Bronchial epithelial cell (primary cell): ENCODE results near the gene CBY1. TPM values are rescaled to one million over a fixed set of nuclear protein-coding genes. Genes with fewer than 3 reads are reported as not detected.

ENCODE experiments used
- DNase-seq: peaks from one replicate; pipeline ENCODE4 v3.0.0-alpha.2; 2010; ENCODE audit warnings: low read depth
- FAIRE-seq: peaks from 2 replicates; lab custom pipeline; 2011; peaks lifted over from hg19 to GRCh38; lab: Jason Lieb, UNC
- H3K27me3 ChIP-seq: 2 replicates; pipeline ENCODE4 v1.5.1; 2011; ENCODE audit warnings: low read length; ENCODE audit not compliant: control insufficient read depth, insufficient read depth
- H3K36me3 ChIP-seq: 2 replicates; pipeline ENCODE4 v1.5.1; 2011; ENCODE audit warnings: low read length; ENCODE audit not compliant: control insufficient read depth, insufficient read depth
- H3K4me3 ChIP-seq: 2 replicates; pipeline ENCODE4 v1.5.1; 2011; ENCODE audit warnings: mild to moderate bottlenecking, low read depth, low read length, control low read depth
- total RNA-seq: library from RNA; depleted of rRNA; stranded (reverse); fragments of >200 nt; gene quantifications from 2 replicates; pipeline ENCODE4 v1.2.1, GENCODE V29; 2014
- TF ChIP-seq, protein P1 (sequence below): IDR thresholded peaks from 2 replicates; pipeline ENCODE4 v1.5.1; 2011; ENCODE audit warnings: mild to moderate bottlenecking, moderate library complexity, low read length, control low read depth, inconsistent platforms; ENCODE audit not compliant: insufficient read depth, severe bottlenecking

The CBY1 gene
- total RNA-seq, 1 donor from 2014 or later, result 16.1 TPM

DNA sequence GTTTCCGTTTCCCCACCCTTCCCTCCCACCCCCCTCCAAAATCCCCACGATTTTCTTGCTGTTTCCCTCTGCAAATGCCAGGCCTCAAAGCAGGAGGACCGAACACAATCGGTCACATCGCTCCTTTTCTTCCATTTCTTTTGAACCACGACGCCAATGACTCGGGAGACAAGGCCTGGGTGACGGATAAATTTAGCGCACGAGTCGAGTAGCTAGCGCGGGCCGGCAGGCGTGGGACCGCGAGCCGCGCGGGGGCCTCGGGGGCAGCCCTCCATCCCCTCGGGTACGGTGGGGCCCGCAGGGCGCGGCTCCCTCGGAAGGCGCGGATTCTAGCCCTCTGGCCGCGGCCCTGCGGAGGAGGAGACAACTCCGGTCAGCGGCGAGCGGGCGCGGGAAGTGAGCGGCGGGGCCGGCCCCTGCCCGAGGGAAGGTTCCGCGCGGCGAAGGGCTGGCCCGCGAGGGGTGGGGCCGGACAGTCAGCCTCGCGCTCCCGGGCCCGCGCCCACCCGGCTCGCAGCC lies 43.9 kb downstream of the CBY1 start:
- FAIRE-seq, result no peak
- DNase-seq, result no peak

GRCh38 chr22:38700789-38701628 lies 44.6 kb downstream of the CBY1 start, which contains the start of gene JOSD1:
Gene JOSD1, minus strand, starts transcription at chr22:38700943. Its CDS starts 956 bp downstream, at chr22:38699987.
- no peak for FAIRE-seq

More for the DNA sequence above, 43.9 kb downstream of the CBY1 start:
- Histone ChIP-seq H3K4me3 (peak overlapping the region; percentile 85), H3K36me3 (no peaks in the 10 kb centered on the region), H3K27me3 (no peaks in the 10 kb centered on the region)
- TF ChIP-seq, protein P1, sequence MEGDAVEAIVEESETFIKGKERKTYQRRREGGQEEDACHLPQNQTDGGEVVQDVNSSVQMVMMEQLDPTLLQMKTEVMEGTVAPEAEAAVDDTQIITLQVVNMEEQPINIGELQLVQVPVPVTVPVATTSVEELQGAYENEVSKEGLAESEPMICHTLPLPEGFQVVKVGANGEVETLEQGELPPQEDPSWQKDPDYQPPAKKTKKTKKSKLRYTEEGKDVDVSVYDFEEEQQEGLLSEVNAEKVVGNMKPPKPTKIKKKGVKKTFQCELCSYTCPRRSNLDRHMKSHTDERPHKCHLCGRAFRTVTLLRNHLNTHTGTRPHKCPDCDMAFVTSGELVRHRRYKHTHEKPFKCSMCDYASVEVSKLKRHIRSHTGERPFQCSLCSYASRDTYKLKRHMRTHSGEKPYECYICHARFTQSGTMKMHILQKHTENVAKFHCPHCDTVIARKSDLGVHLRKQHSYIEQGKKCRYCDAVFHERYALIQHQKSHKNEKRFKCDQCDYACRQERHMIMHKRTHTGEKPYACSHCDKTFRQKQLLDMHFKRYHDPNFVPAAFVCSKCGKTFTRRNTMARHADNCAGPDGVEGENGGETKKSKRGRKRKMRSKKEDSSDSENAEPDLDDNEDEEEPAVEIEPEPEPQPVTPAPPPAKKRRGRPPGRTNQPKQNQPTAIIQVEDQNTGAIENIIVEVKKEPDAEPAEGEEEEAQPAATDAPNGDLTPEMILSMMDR, result no peak

GRCh38 chr22:38704654-38705234 lies 48.3 kb downstream of the CBY1 start:
- Histone ChIP-seq H3K36me3 (peaks cover 3% of the 10 kb centered on the region), H3K27me3 (no peaks in the 10 kb centered on the region), H3K4me3 (peak overlapping the region; percentile 7)
- FAIRE-seq (no peak), DNase-seq (no peak)
- TF ChIP-seq, protein P1, result no peak

More at GRCh38 chr22:38700789-38701628, 44.6 kb downstream of the CBY1 start, which contains the start of gene JOSD1:
- Histone ChIP-seq H3K36me3 (no peaks in the 10 kb centered on the region), H3K4me3 (peak within 1 kb of the TSS; percentile 85), H3K27me3 (no peaks in the 10 kb centered on the region)
- TF ChIP-seq, protein P1, result no peak
- DNase-seq, result peak; percentile 77

DNA sequence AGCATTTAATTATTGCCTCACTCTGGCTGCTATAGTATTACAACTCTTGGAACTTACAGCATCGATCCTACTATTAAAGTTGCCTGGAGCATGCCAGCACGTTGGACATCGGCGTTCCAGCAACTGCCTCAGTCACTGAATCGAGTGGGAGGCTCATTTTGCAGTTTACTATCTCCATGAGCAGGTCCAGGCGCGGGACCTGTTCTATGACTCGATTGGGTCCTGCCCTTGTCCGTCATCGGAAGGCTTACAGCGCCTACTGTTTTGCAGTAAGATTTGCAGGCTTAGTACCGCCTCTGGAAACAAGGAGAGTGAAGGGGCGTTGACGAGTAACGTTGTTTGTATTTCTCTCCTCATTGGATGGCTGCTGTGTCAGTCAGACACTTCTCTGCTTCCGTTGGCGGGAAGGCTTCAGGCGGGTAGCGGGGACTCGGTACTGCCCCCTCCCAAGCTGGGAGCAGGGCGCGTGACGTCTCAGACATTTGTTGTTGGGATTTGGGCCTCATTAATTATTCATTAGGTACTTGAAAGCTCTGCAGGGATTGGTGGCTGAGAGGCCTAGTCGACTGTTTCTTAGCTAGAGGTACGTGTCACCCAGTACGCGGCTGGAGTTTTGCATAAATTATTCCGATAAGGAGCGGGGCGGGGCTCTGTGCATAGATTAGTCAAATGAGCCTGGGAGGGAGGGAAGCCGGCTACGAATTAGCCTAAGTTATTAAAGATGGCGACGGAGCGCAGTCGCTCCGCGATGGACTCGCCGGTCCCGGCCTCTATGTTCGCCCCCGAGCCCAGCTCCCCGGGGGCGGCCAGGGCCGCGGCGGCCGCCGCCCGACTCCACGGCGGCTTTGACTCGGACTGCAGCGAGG lies 49.0 kb downstream of the CBY1 start, which contains the start of gene GTPBP1:
Gene GTPBP1, plus strand, starts transcription at position 710 of the 866 bp plus-strand sequence. Its CDS starts 12 bp downstream, at position 722.
- TF ChIP-seq, protein P1, result no peak
- FAIRE-seq (peak; percentile 97), DNase-seq (peak; percentile 100)
- Histone ChIP-seq H3K27me3 (no peaks in the 10 kb centered on the region), H3K36me3 (peaks cover 5% of the 10 kb centered on the region), H3K4me3 (peak within 1 kb of the TSS; percentile 92)

GRCh38 chr22:38706101-38706900 lies 49.9 kb downstream of the CBY1 start:
- Histone ChIP-seq H3K27me3 (no peaks in the 10 kb centered on the region), H3K4me3 (peak overlapping the region; percentile 92), H3K36me3 (peaks cover 5% of the 10 kb centered on the region)
- DNase-seq (no peak), FAIRE-seq (no peak)
- TF ChIP-seq, protein P1, result no peak
